ENCODE results near the gene TNS3.
A peak's percentile ranks its signal among the peaks of the same experiment; 100 is the strongest.

Gene TNS3

GRCh38 chr7:47258798-47259197 is 323.1 kb downstream of the TNS3 start:
- no peak for DNase-seq (ENCODE audit: extremely low read depth, low read depth)
- no peak overlapping the region for H3K4me3 ChIP-seq (replicated peaks; ENCODE audit: low read depth, low read length)
- no peak for TF ChIP-seq CTCF (IDR thresholded peaks at IDR 0.05; ENCODE audit: low read depth, low read length, missing control alignments)

- no peak for DNase-seq (ENCODE audit: extremely low read depth, low read depth)
- no peak for TF ChIP-seq CTCF (IDR thresholded peaks at IDR 0.05; ENCODE audit: low read depth, low read length, missing control alignments)
- H3K4me3 ChIP-seq (replicated peaks; ENCODE audit: low read depth, low read length): no peak overlapping the region
Measured at GRCh38 chr7:47256016-47256415, 325.9 kb downstream of the TNS3 start.

GRCh38 chr7:47255441-47255840 is 326.5 kb downstream of the TNS3 start:
- no peak for DNase-seq (ENCODE audit: extremely low read depth, low read depth)
- TF ChIP-seq CTCF (IDR thresholded peaks at IDR 0.05; ENCODE audit: low read depth, low read length, missing control alignments): no peak

GRCh38 chr7:47255007-47255406 is 326.9 kb downstream of the TNS3 start:
- no peak overlapping the region for H3K4me3 ChIP-seq (replicated peaks; ENCODE audit: low read depth, low read length)
- no peak for TF ChIP-seq CTCF (IDR thresholded peaks at IDR 0.05; ENCODE audit: low read depth, low read length, missing control alignments)

More at GRCh38 chr7:47255441-47255840, 326.5 kb downstream of the TNS3 start:
- no peak overlapping the region for H3K4me3 ChIP-seq (replicated peaks; ENCODE audit: low read depth, low read length)

GRCh38 chr7:47254081-47254977 is 327.6 kb downstream of the TNS3 start:
- peak; percentile 65 for TF ChIP-seq CTCF (IDR thresholded peaks at IDR 0.05; ENCODE audit: low read depth, low read length, missing control alignments)
- peak overlapping the region; percentile 50 for H3K4me3 ChIP-seq (replicated peaks; ENCODE audit: low read depth, low read length)
- no peak for DNase-seq (ENCODE audit: extremely low read depth, low read depth)

More at GRCh38 chr7:47255007-47255406, 326.9 kb downstream of the TNS3 start:
- no peak for DNase-seq (ENCODE audit: extremely low read depth, low read depth)

GRCh38 chr7:47253650-47254080 is 328.2 kb downstream of the TNS3 start:
- DNase-seq (ENCODE audit: extremely low read depth, low read depth): no peak
- no peak for TF ChIP-seq CTCF (IDR thresholded peaks at IDR 0.05; ENCODE audit: low read depth, low read length, missing control alignments)
- peak overlapping the region; percentile 50 for H3K4me3 ChIP-seq (replicated peaks; ENCODE audit: low read depth, low read length)

Data from HFF-Myc (cell line).